Transverse colon (tissue), 3 donors: ENCODE results near the gene NPRL2.

Experiments
- POLR2A ChIP-seq: fragments of 450-650 bp; IDR thresholded peaks from one replicate; pipeline ENCODE4 v1.6.1; 2016; ENCODE audit warnings: antibody characterized with exemption, mild to moderate bottlenecking, moderate library complexity
- TF ChIP-seq, protein P1 (sequence below), 5 experiments: fragments of 200-600 bp in 3 of 5; fragments of 450-650 bp in 2 of 5; sonication (generic) in 3 of 5; IDR thresholded peaks; 1 replicate in 2 of 5; 2 replicates in 3 of 5; pipeline ENCODE4 v1.5.1; 2016 to 2017; ENCODE audit warnings: antibody characterized with exemption in 5 of 5, inconsistent platforms in 3 of 5, mild to moderate bottlenecking in 2 of 5, moderate library complexity in 1 of 5

- TF ChIP-seq POLR2A: no peak
- TF ChIP-seq, protein P1, sequence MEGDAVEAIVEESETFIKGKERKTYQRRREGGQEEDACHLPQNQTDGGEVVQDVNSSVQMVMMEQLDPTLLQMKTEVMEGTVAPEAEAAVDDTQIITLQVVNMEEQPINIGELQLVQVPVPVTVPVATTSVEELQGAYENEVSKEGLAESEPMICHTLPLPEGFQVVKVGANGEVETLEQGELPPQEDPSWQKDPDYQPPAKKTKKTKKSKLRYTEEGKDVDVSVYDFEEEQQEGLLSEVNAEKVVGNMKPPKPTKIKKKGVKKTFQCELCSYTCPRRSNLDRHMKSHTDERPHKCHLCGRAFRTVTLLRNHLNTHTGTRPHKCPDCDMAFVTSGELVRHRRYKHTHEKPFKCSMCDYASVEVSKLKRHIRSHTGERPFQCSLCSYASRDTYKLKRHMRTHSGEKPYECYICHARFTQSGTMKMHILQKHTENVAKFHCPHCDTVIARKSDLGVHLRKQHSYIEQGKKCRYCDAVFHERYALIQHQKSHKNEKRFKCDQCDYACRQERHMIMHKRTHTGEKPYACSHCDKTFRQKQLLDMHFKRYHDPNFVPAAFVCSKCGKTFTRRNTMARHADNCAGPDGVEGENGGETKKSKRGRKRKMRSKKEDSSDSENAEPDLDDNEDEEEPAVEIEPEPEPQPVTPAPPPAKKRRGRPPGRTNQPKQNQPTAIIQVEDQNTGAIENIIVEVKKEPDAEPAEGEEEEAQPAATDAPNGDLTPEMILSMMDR (IDR thresholded peaks at IDR 0.05): no peak
Observed at GRCh38 chr3:50318163-50318562, 32.4 kb downstream of the NPRL2 start.
